ENCODE results near the gene PHF2. TPM values are rescaled to one million over a fixed set of nuclear protein-coding genes. Genes with fewer than 3 reads are reported as not detected.
A peak's percentile ranks its signal among the peaks of the same experiment; 100 is the strongest.

The PHF2 gene
- total and polyA plus RNA-seq, 2 experiments from 2014 or later = 4.3 to 11.8 TPM

- Histone ChIP-seq H3K27ac (ENCODE audit: low read depth) (no peak overlapping the region), H3K4me3 (no peak overlapping the region), H3K4me2 (no peak overlapping the region), H3K4me1 (ENCODE audit: insufficient read depth) (no peaks in the 10 kb centered on the region; the same call in 1 of the 2 replicates), H3K9me2 (ENCODE audit: insufficient read depth) (no peaks in the 10 kb centered on the region), H4K20me1 (replicated peaks; ENCODE audit: insufficient read depth) (peaks cover 6% of the 10 kb centered on the region), H3K36me3 (ENCODE audit: insufficient read depth) (no peaks in the 10 kb centered on the region), H3F3A (replicated peaks; ENCODE audit: low read depth) (no peaks in the 10 kb centered on the region; the same call in 1 of the 2 replicates), H3K27me3 (ENCODE audit: insufficient read depth) (no peaks in the 10 kb centered on the region), H3K79me2 (replicated peaks; ENCODE audit: insufficient read depth) (peaks cover 16% of the 10 kb centered on the region), H2AFZ (no peak overlapping the region)
- Mint-ChIP-seq H3K4me1 (peaks cover 36% of the 10 kb centered on the region), H3K9me3 (no peaks in the 10 kb centered on the region), H3K36me3 (ENCODE audit: low read depth) (no peaks in the 10 kb centered on the region; the same call in 2 of the 3 replicates), H3K27me3 (ENCODE audit: insufficient read depth, low read depth, poor library complexity) (peaks cover 4% of the 10 kb centered on the region), H3K27ac (peak overlapping the region; percentile 62; the same call in 1 of the 2 replicates), H3K4me3 (no peak overlapping the region)
- TF ChIP-seq EZH2phosphoT487 (IDR thresholded peaks at IDR 0.05; ENCODE audit: unreplicated experiment) (no peak), NANOG (IDR thresholded peaks at IDR 0.05; ENCODE audit: borderline replicate concordance) (no peak), ZNF331 (CRISPR knock-in tag; IDR thresholded peaks at IDR 0.05; ENCODE audit: low read depth) (no peak), POLR2AphosphoS5 (IDR thresholded peaks at IDR 0.05; ENCODE audit: low read depth) (no peak), CREB1 (CRISPR knock-in tag; IDR thresholded peaks at IDR 0.05; ENCODE audit: low read depth) (no peak), REST (IDR thresholded peaks at IDR 0.05; ENCODE audit: unreplicated experiment) (no peak), STAT1 (IDR thresholded peaks at IDR 0.05; ENCODE audit: unreplicated experiment) (no peak), ETS1 (IDR thresholded peaks at IDR 0.05) (no peak), ZNF114 (CRISPR knock-in tag; IDR thresholded peaks at IDR 0.05) (no peak), JUNB (IDR thresholded peaks at IDR 0.05; ENCODE audit: unreplicated experiment) (no peak), ZNF462 (CRISPR knock-in tag; IDR thresholded peaks at IDR 0.05) (no peak), CTCF (conservative IDR thresholded peaks at IDR 0.05; ENCODE audit: low read depth in 2 of 2) (no peak), EZH2 (IDR thresholded peaks at IDR 0.05; ENCODE audit: low read depth, unreplicated experiment) (no peak)
- no peak for DNase-seq (ENCODE audit: low spot score)
- ATAC-seq = no peak
These were observed 15.1 kb downstream of the PHF2 start for GRCh38 chr9:93591301-93592007.
